Fibroblast of lung (primary cell): Measurements from ENCODE around the gene KCNJ5. TPM values are rescaled to one million over a fixed set of nuclear protein-coding genes. Genes with fewer than 3 reads are reported as not detected.

Experiments used
- DNase-seq, 2 donors: peaks; one replicate each; pipeline versions ENCODE4 v3.0.0 to v3.0.0-alpha.2; 2010; ENCODE audit warnings: low read depth in 2 of 2
- H2AFZ ChIP-seq: 2 replicates; pipeline ENCODE4 v1.5.1; 2012; ENCODE audit warnings: low read length, control low read depth, inconsistent platforms
- H3K27ac ChIP-seq: 2 replicates; pipeline ENCODE4 v1.5.1; 2011; ENCODE audit warnings: low read length, control low read depth; ENCODE audit not compliant: insufficient read depth
- H3K27me3 ChIP-seq: 2 replicates; pipeline ENCODE4 v1.5.1; 2011; ENCODE audit warnings: mild to moderate bottlenecking, low read length; ENCODE audit not compliant: control insufficient read depth, insufficient read depth
- H3K36me3 ChIP-seq: 2 replicates; pipeline ENCODE4 v1.5.1; 2011; ENCODE audit warnings: low read length; ENCODE audit not compliant: control insufficient read depth, insufficient read depth
- H3K4me1 ChIP-seq: 2 replicates; pipeline ENCODE4 v1.5.1; 2011; ENCODE audit warnings: low read length; ENCODE audit not compliant: control insufficient read depth, insufficient read depth; ENCODE audit errors: extremely low read depth
- H3K4me2 ChIP-seq: 2 replicates; pipeline ENCODE4 v1.5.1; 2011; ENCODE audit warnings: low read length, control low read depth; ENCODE audit not compliant: insufficient read depth; ENCODE audit errors: extremely low read depth
- H3K4me3 ChIP-seq, 4 experiments: fragments of 200-600 bp in 1 of 4; sonication (generic) in 1 of 4; replicated peaks in 1 of 4; 2 replicates each; pipeline ENCODE4 v1.5.1; 2011 to 2016; ENCODE audit warnings: low read length in 4 of 4, low read depth in 3 of 4, mild to moderate bottlenecking in 3 of 4, control low read depth in 2 of 4, inconsistent platforms in 1 of 4, mixed read lengths in 1 of 4; ENCODE audit not compliant: insufficient read depth in 1 of 4; ENCODE audit errors: control extremely low read depth in 1 of 4
- H3K79me2 ChIP-seq: 2 replicates; pipeline ENCODE4 v1.5.1; 2012; ENCODE audit warnings: mild to moderate bottlenecking, low read length, inconsistent platforms; ENCODE audit not compliant: control insufficient read depth, insufficient read depth
- H3K9ac ChIP-seq: 2 replicates; pipeline ENCODE4 v1.5.1; 2011; ENCODE audit warnings: mild to moderate bottlenecking, low read length, control low read depth; ENCODE audit not compliant: insufficient read depth
- H3K9me3 ChIP-seq: 2 replicates; pipeline ENCODE4 v1.5.1; 2012; ENCODE audit warnings: low read depth, low read length; ENCODE audit not compliant: control insufficient read depth, insufficient read depth
- H4K20me1 ChIP-seq: 2 replicates; pipeline ENCODE4 v1.5.1; 2011; ENCODE audit warnings: low read length; ENCODE audit not compliant: control insufficient read depth, insufficient read depth; ENCODE audit errors: extremely low read depth
- EZH2 ChIP-seq: IDR thresholded peaks from 2 replicates; pipeline ENCODE4 v1.5.1; 2012; ENCODE audit warnings: low read length, control low read depth, mild to moderate bottlenecking; ENCODE audit errors: missing control alignments
- polyA plus RNA-seq, 2 donors: library from polyadenylated mRNA; depleted of rRNA in 1 of 2; stranded (reverse) in 1 of 2; unstranded in 1 of 2; fragments of >200 nt; gene quantifications; 2 replicates each; pipeline ENCODE4 v1.2.1, GENCODE V29; 2011 to 2012; ENCODE audit warnings: missing spikeins in 1 of 2
- total RNA-seq: library from RNA; depleted of rRNA; stranded (reverse); fragments of >200 nt; gene quantifications from 2 replicates; pipeline ENCODE4 v1.2.1, GENCODE V29; 2014
- TF ChIP-seq, protein P1 (sequence below), 2 donors: IDR thresholded peaks in 1 of 2; conservative IDR thresholded peaks in 1 of 2; 1 replicate in 1 of 2; 2 replicates in 1 of 2; pipeline ENCODE4 v1.5.1; 2011 to 2012; ENCODE audit warnings: low read length in 2 of 2, control low read depth in 1 of 2, inconsistent platforms in 1 of 2, low read depth in 1 of 2, mild to moderate bottlenecking in 1 of 2

Gene KCNJ5
- total and polyA plus RNA-seq, 2 donors (not counting 1 experiment from before 2014, with no cell fraction given): 0.24 to 0.33 TPM

DNA sequence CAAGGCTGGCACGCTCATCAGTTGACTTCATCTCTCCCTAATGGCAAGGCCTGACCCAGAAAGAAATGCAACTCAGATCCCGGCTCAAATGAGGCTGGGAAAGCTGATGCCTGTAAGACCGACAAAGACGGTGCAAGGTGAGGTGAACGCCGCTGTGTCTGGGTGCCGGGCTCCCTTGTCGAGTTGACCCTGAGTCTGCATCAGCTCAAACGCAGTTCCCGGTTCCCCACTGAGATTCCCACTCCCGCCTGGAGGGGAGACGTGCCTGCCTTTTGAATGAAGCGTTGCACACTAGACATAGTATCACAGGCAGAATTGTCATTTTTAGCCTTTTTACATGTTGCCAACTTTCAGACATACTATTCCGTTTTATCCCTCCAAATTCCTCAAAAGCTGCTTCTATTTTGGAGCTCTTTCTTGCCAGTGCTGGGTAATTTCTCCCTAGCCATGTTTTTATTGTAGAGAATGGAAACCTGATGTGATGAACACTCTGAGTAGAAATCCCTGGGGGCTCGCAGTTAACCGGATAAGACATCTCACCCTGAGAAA lies 52.3 kb downstream of the KCNJ5 start:
- no peaks in the 10 kb centered on the region for H3K36me3 ChIP-seq
- H3K27me3 ChIP-seq: peaks cover 8% of the 10 kb centered on the region
- H3K27ac ChIP-seq: no peak overlapping the region
- no peak overlapping the region for H3K4me2 ChIP-seq
- no peak overlapping the region for H3K4me3 ChIP-seq
- no peaks in the 10 kb centered on the region for H3K4me1 ChIP-seq
- H3K9me3 ChIP-seq: no peaks in the 10 kb centered on the region
- no peak for DNase-seq
- H3K79me2 ChIP-seq: no peaks in the 10 kb centered on the region
- no peak overlapping the region for H2AFZ ChIP-seq
- no peak overlapping the region for H3K9ac ChIP-seq
- TF ChIP-seq EZH2: no peak
- TF ChIP-seq, protein P1, sequence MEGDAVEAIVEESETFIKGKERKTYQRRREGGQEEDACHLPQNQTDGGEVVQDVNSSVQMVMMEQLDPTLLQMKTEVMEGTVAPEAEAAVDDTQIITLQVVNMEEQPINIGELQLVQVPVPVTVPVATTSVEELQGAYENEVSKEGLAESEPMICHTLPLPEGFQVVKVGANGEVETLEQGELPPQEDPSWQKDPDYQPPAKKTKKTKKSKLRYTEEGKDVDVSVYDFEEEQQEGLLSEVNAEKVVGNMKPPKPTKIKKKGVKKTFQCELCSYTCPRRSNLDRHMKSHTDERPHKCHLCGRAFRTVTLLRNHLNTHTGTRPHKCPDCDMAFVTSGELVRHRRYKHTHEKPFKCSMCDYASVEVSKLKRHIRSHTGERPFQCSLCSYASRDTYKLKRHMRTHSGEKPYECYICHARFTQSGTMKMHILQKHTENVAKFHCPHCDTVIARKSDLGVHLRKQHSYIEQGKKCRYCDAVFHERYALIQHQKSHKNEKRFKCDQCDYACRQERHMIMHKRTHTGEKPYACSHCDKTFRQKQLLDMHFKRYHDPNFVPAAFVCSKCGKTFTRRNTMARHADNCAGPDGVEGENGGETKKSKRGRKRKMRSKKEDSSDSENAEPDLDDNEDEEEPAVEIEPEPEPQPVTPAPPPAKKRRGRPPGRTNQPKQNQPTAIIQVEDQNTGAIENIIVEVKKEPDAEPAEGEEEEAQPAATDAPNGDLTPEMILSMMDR (conservative IDR thresholded peaks at IDR 0.05 in 1 of 2, IDR thresholded peaks at IDR 0.05 in 1 of 2; ENCODE audit: low read depth in 1 of 2, low read length in 2 of 2): no peak
- H4K20me1 ChIP-seq: no peaks in the 10 kb centered on the region

DNA sequence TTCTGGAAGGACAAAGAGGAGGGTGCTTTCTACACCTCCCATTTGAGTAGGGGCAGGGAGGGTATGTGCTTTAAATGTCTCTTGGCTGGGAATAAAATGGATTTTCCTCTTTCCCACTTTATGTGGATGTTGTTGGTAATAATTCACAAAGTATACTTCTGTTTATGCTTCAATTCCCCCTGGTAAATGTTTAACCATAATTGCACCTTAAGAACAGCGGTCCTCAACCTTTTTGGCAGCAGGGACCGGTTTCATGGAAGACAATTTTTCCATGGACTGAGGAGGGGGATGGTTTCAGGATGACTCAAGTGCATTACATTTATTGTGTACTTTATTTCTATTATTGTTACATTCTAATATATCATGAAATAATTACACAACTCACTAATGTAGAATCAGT lies 55.5 kb downstream of the KCNJ5 start:
- no peaks in the 10 kb centered on the region for H3K27me3 ChIP-seq
- TF ChIP-seq, protein P1 (conservative IDR thresholded peaks at IDR 0.05 in 1 of 2, IDR thresholded peaks at IDR 0.05 in 1 of 2; ENCODE audit: low read depth in 1 of 2, low read length in 2 of 2): no peak
- no peak for TF ChIP-seq EZH2
- H3K36me3 ChIP-seq: no peaks in the 10 kb centered on the region
- H3K9ac ChIP-seq: no peak overlapping the region
- no peaks in the 10 kb centered on the region for H4K20me1 ChIP-seq
- no peaks in the 10 kb centered on the region for H3K9me3 ChIP-seq
- H2AFZ ChIP-seq: no peak overlapping the region
- no peak for DNase-seq
- H3K27ac ChIP-seq: no peak overlapping the region
- H3K4me2 ChIP-seq: no peak overlapping the region
- H3K4me1 ChIP-seq: no peaks in the 10 kb centered on the region
- H3K79me2 ChIP-seq: no peaks in the 10 kb centered on the region
- no peak overlapping the region for H3K4me3 ChIP-seq

DNA sequence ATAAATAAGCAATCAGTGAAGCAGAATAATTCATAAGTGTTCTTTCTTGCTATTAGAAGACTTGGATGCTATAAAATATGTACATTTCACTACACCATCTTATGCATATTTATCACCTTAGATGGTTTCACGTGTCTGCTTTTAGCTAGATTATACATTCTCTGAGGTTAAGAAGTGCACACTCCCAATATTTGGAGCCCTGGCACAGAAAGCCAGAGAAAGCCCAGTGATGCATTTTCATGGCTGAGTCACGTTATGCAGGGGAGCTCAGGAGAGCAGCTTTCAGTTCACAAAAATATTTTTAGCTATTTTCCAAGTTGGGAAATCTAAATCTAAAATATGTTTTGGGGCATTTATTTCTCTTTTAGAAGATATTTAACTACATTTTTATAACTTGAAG lies 56.6 kb downstream of the KCNJ5 start:
- H3K36me3 ChIP-seq: no peaks in the 10 kb centered on the region
- no peak overlapping the region for H3K27ac ChIP-seq
- DNase-seq: no peak
- H3K27me3 ChIP-seq: no peaks in the 10 kb centered on the region
- no peaks in the 10 kb centered on the region for H3K4me1 ChIP-seq
- H3K9ac ChIP-seq: no peak overlapping the region
- no peaks in the 10 kb centered on the region for H4K20me1 ChIP-seq
- H2AFZ ChIP-seq: no peak overlapping the region
- TF ChIP-seq EZH2: no peak
- TF ChIP-seq, protein P1 (conservative IDR thresholded peaks at IDR 0.05 in 1 of 2, IDR thresholded peaks at IDR 0.05 in 1 of 2; ENCODE audit: low read depth in 1 of 2, low read length in 2 of 2): no peak
- no peaks in the 10 kb centered on the region for H3K9me3 ChIP-seq
- H3K4me3 ChIP-seq: no peak overlapping the region
- no peaks in the 10 kb centered on the region for H3K79me2 ChIP-seq
- no peak overlapping the region for H3K4me2 ChIP-seq
